GM13976 (cell line): ENCODE results near the gene CLDN22.

ENCODE experiments used
- DNase-seq: peaks from one replicate; pipeline ENCODE4 v3.0.0; 2012; ENCODE audit warnings: low spot score
- in situ Hi-C: fragments of 300-500 bp; cut with MboI; formaldehyde crosslinking; loops from one replicate; pipeline ENCODE4 v1.12.0; 2022; ENCODE audit warnings: low sequenced_read_pairs, mixed read lengths, inconsistent platforms; ENCODE audit not compliant: unreplicated experiment
- TF ChIP-seq, protein P1 (sequence below): IDR thresholded peaks from 2 replicates; pipeline ENCODE4 v1.5.1; 2012; ENCODE audit warnings: borderline replicate concordance, mild to moderate bottlenecking; ENCODE audit not compliant: insufficient read depth; ENCODE audit errors: extremely low read depth, missing control alignments, control extremely low read depth

Gene CLDN22

GRCh38 chr4:183288955-183289354 is 31.1 kb downstream of the CLDN22 start:
- TF ChIP-seq, protein P1, sequence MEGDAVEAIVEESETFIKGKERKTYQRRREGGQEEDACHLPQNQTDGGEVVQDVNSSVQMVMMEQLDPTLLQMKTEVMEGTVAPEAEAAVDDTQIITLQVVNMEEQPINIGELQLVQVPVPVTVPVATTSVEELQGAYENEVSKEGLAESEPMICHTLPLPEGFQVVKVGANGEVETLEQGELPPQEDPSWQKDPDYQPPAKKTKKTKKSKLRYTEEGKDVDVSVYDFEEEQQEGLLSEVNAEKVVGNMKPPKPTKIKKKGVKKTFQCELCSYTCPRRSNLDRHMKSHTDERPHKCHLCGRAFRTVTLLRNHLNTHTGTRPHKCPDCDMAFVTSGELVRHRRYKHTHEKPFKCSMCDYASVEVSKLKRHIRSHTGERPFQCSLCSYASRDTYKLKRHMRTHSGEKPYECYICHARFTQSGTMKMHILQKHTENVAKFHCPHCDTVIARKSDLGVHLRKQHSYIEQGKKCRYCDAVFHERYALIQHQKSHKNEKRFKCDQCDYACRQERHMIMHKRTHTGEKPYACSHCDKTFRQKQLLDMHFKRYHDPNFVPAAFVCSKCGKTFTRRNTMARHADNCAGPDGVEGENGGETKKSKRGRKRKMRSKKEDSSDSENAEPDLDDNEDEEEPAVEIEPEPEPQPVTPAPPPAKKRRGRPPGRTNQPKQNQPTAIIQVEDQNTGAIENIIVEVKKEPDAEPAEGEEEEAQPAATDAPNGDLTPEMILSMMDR, result no peak
- in situ Hi-C loops, result no loop called here
- no peak for DNase-seq

- DNase-seq, result no peak
- TF ChIP-seq, protein P1, result no peak
- in situ Hi-C loops, result no loop called here
Observed at GRCh38 chr4:183287677-183288076, 32.4 kb downstream of the CLDN22 start.

GRCh38 chr4:183287309-183287659 is 32.8 kb downstream of the CLDN22 start:
- in situ Hi-C loops, result no loop called here

DNA sequence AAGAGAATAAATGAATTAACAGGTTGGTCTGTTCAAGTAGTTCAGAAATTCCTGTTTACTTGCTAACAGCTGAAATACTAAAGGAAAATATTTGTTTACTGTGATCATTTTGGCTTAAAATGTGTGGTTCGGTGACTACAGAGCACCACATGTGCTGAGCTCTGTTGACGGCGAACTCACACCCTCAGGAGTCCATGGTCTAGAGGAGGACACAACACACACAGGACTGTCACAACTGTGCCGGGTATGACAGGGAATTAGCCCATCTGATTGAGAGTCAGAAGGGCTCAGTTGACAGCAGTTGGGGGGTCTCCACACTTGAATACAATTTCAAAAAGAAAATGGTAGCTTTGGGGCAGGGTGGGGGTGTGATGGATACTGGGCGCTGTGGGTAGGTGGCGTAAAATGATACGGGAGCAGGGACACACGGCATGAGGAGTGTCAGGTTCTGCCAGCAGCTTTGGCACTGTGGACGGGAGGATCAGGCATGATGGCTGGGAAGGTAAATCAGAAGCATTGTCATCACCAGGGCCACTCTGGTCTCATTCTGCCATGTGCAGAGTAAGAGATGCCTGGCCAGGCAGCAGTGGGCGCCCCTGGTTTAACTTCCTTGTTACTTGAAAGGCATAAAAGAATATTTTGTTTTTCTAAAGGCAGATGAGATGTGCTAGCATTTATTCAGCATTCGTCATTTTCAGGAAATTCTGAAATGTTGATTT is 33.3 kb downstream of the CLDN22 start:
- TF ChIP-seq, protein P1, result no peak
- in situ Hi-C loops, result no loop called here
- DNase-seq, result no peak

More at GRCh38 chr4:183287309-183287659, 32.8 kb downstream of the CLDN22 start:
- no peak for DNase-seq
- TF ChIP-seq, protein P1, result no peak

GRCh38 chr4:183285886-183286285 is 34.2 kb downstream of the CLDN22 start:
- TF ChIP-seq, protein P1, result no peak
- DNase-seq, result no peak
- in situ Hi-C loops, result no loop called here

- no peak for DNase-seq
- TF ChIP-seq, protein P1, result no peak
- in situ Hi-C loops, result no loop called here
Observed at GRCh38 chr4:183284965-183285364, 35.1 kb downstream of the CLDN22 start.
